Activated CD4-positive, alpha-beta T cell treated with anti-CD3 and anti-CD28 coated beads for 36 hours (primary cell): ENCODE measurements around the gene ANKRD66. TPM values are rescaled to one million over a fixed set of nuclear protein-coding genes. Genes with fewer than 3 reads are reported as not detected.
"Not testable (repeated sequence)": the region's sequence is repeated elsewhere in the genome, so short reads cannot be mapped to it uniquely, and the experiment has no call there.

ENCODE experiments used
- ATAC-seq: fragments of 200-7000 bp; cut with Tn5 transposase; one replicate; pipeline ENCODE4 v1.10.0; 2021; ENCODE audit warnings: mild to moderate bottlenecking, moderate library complexity
- CTCF ChIA-PET: fragments of 350-600 bp; sonication (Branson Sonifier 250); formaldehyde crosslinking; loops from one replicate; lab custom pipeline; 2021; ENCODE audit warnings: antibody characterized with exemption; lab: Charles Lee
- POLR2A ChIA-PET: fragments of 350-600 bp; sonication (Branson Sonifier 250); formaldehyde crosslinking; loops from one replicate; lab custom pipeline; 2021; ENCODE audit warnings: antibody characterized with exemption, inconsistent platforms; lab: Charles Lee
- DNase-seq: peaks from one replicate; pipeline ENCODE4 v3.0.0-alpha.2; 2020
- H3K27ac Mint-ChIP-seq: one replicate; pipeline ENCODE4 v1.8.0; 2021; ENCODE audit warnings: mixed read lengths
- H3K27me3 Mint-ChIP-seq: one replicate; pipeline ENCODE4 v1.8.0; 2021; ENCODE audit warnings: mixed read lengths
- H3K36me3 Mint-ChIP-seq: one replicate; pipeline ENCODE4 v1.8.0; 2021; ENCODE audit warnings: low read depth, mixed read lengths
- H3K4me1 Mint-ChIP-seq: one replicate; pipeline ENCODE4 v1.8.0; 2021; ENCODE audit warnings: mixed read lengths
- H3K4me3 Mint-ChIP-seq: one replicate; pipeline ENCODE4 v1.8.0; 2021; ENCODE audit warnings: mild to moderate bottlenecking, moderate library complexity, mixed read lengths
- H3K9me3 Mint-ChIP-seq: one replicate; pipeline ENCODE4 v1.8.0; 2021; ENCODE audit warnings: low read depth, mixed read lengths
- intact Hi-C, 2 experiments: fragments of 100-400 bp; cut with DNase I in 1 of 2; cut with micrococcal nuclease in 1 of 2; formaldehyde crosslinking; loops; one replicate each; pipeline versions ENCODE4 v1.14.2 to v1.15.1; 2022 to 2024; cut with DNase I, micrococcal nuclease
- total RNA-seq, 2 experiments: library from RNA; stranded (reverse); gene quantifications; one replicate each; pipeline ENCODE4 v1.2.3, GENCODE V29; 2021

The ANKRD66 gene
- total RNA-seq, 2 experiments from 2014 or later: not detected

- H3K4me3 Mint-ChIP-seq, POLR2A ChIA-PET, H3K36me3 Mint-ChIP-seq, intact Hi-C loops, H3K27ac Mint-ChIP-seq, H3K4me1 Mint-ChIP-seq, DNase-seq, CTCF ChIA-PET, H3K27me3 Mint-ChIP-seq, ATAC-seq, H3K9me3 Mint-ChIP-seq: not testable (repeated sequence)
Observed at GRCh38 chr6:46774736-46775135, 28.0 kb downstream of the ANKRD66 start.

- intact Hi-C loops: no loop called here
- DNase-seq (no peak), ATAC-seq (no peak)
- ChIA-PET POLR2A (no interaction called here), CTCF (no interaction called here)
- H3K4me1 Mint-ChIP-seq: no peaks in the 10 kb centered on the region
- H3K27ac Mint-ChIP-seq: no peak overlapping the region
- H3K4me3 Mint-ChIP-seq: no peak overlapping the region
- no peaks in the 10 kb centered on the region for H3K9me3 Mint-ChIP-seq
- H3K27me3 Mint-ChIP-seq: peaks cover 5% of the 10 kb centered on the region
- H3K36me3 Mint-ChIP-seq: no peaks in the 10 kb centered on the region
Observed at GRCh38 chr6:46776070-46776712, 29.5 kb downstream of the ANKRD66 start.

- ChIA-PET POLR2A (no interaction called here), CTCF (interaction anchor here (0.6 to 0.7 kb wide), 2 partner anchors 157 to 276 kb away, joined by 3 read pairs; no protein-coding TSS in a partner anchor)
- no peak for DNase-seq
- Mint-ChIP-seq H3K27ac (no peak overlapping the region), H3K4me3 (no peak overlapping the region), H3K27me3 (peaks cover 6% of the 10 kb centered on the region), H3K36me3 (no peaks in the 10 kb centered on the region), H3K9me3 (no peaks in the 10 kb centered on the region), H3K4me1 (no peaks in the 10 kb centered on the region)
- intact Hi-C loops: no loop called here
- ATAC-seq: no peak
Observed at GRCh38 chr6:46777476-46778346, 31.0 kb downstream of the ANKRD66 start.

- ATAC-seq: peak; percentile 19
- Mint-ChIP-seq H3K36me3 (no peaks in the 10 kb centered on the region), H3K27me3 (peaks cover 6% of the 10 kb centered on the region), H3K9me3 (no peaks in the 10 kb centered on the region), H3K4me3 (no peak overlapping the region), H3K27ac (no peak overlapping the region), H3K4me1 (no peaks in the 10 kb centered on the region)
- ChIA-PET POLR2A (no interaction called here), CTCF (no interaction called here)
- peak; percentile 61 for DNase-seq
- intact Hi-C loops: loop anchor here (1.0 to 5.0 kb wide), 9 partner anchors 53 to 739 kb away; no protein-coding TSS in a partner anchor
Observed at GRCh38 chr6:46781478-46782378, 35.0 kb downstream of the ANKRD66 start.

GRCh38 chr6:46784535-46784934 is 37.8 kb downstream of the ANKRD66 start:
- ATAC-seq (no peak), DNase-seq (no peak)
- H3K4me3 Mint-ChIP-seq: no peak overlapping the region
- H3K4me1 Mint-ChIP-seq: no peaks in the 10 kb centered on the region
- H3K27me3 Mint-ChIP-seq: peaks cover 6% of the 10 kb centered on the region
- intact Hi-C loops: loop anchor here (5.0 kb wide), 5 partner anchors 82 to 742 kb away; no protein-coding TSS in a partner anchor
- POLR2A ChIA-PET: no interaction called here
- no peaks in the 10 kb centered on the region for H3K36me3 Mint-ChIP-seq
- CTCF ChIA-PET: no interaction called here
- no peak overlapping the region for H3K27ac Mint-ChIP-seq
- no peaks in the 10 kb centered on the region for H3K9me3 Mint-ChIP-seq

GRCh38 chr6:46787871-46788540 is 41.3 kb downstream of the ANKRD66 start:
- Mint-ChIP-seq H3K4me3 (no peak overlapping the region), H3K36me3 (no peaks in the 10 kb centered on the region), H3K9me3 (no peaks in the 10 kb centered on the region), H3K4me1 (no peaks in the 10 kb centered on the region), H3K27ac (no peak overlapping the region), H3K27me3 (no peaks in the 10 kb centered on the region)
- intact Hi-C loops: no loop called here
- ATAC-seq (no peak), DNase-seq (no peak)
- CTCF ChIA-PET: interaction anchor here (1.0 kb wide), 1 partner anchor 67 kb away, joined by 3 read pairs; no protein-coding TSS in a partner anchor
- POLR2A ChIA-PET: no interaction called here

- DNase-seq (no peak), ATAC-seq (no peak)
- Mint-ChIP-seq H3K4me1 (no peaks in the 10 kb centered on the region), H3K36me3 (no peaks in the 10 kb centered on the region), H3K27me3 (no peaks in the 10 kb centered on the region), H3K4me3 (no peak overlapping the region), H3K9me3 (no peaks in the 10 kb centered on the region), H3K27ac (no peak overlapping the region)
- ChIA-PET POLR2A (no interaction called here), CTCF (no interaction called here)
- intact Hi-C loops: no loop called here
Observed at GRCh38 chr6:46788791-46789190, 42.1 kb downstream of the ANKRD66 start.

- H3K36me3 Mint-ChIP-seq: no peaks in the 10 kb centered on the region
- intact Hi-C loops: no loop called here
- no peak overlapping the region for H3K4me3 Mint-ChIP-seq
- no peaks in the 10 kb centered on the region for H3K4me1 Mint-ChIP-seq
- H3K27ac Mint-ChIP-seq: no peak overlapping the region
- ATAC-seq: no peak
- POLR2A ChIA-PET: no interaction called here
- H3K9me3 Mint-ChIP-seq: no peaks in the 10 kb centered on the region
- CTCF ChIA-PET: interaction anchor here (0.7 kb wide), 1 partner anchor 59 kb away, joined by 3 read pairs; no protein-coding TSS in a partner anchor
- H3K27me3 Mint-ChIP-seq: no peaks in the 10 kb centered on the region
- no peak for DNase-seq
Observed at GRCh38 chr6:46789434-46790354, 43.0 kb downstream of the ANKRD66 start.

- Mint-ChIP-seq H3K4me3 (no peak overlapping the region), H3K9me3 (no peaks in the 10 kb centered on the region), H3K27ac (no peak overlapping the region), H3K27me3 (peaks cover under 1% of the 10 kb centered on the region), H3K4me1 (no peaks in the 10 kb centered on the region), H3K36me3 (no peaks in the 10 kb centered on the region)
- ATAC-seq: no peak
- no peak for DNase-seq
- intact Hi-C loops: no loop called here
- CTCF ChIA-PET: no interaction called here
- POLR2A ChIA-PET: no interaction called here
Observed at GRCh38 chr6:46790355-46790874, 43.7 kb downstream of the ANKRD66 start.

GRCh38 chr6:46792635-46793034 is 45.9 kb downstream of the ANKRD66 start:
- Mint-ChIP-seq H3K36me3 (no peaks in the 10 kb centered on the region), H3K27me3 (peaks cover 3% of the 10 kb centered on the region), H3K9me3 (no peaks in the 10 kb centered on the region), H3K27ac (no peak overlapping the region), H3K4me3 (no peak overlapping the region), H3K4me1 (no peaks in the 10 kb centered on the region)
- POLR2A ChIA-PET: no interaction called here
- CTCF ChIA-PET: no interaction called here
- ATAC-seq (no peak), DNase-seq (no peak)
- intact Hi-C loops: no loop called here
